ENCODE measurements around the gene DHX30. TPM values are rescaled to one million over a fixed set of nuclear protein-coding genes. Genes with fewer than 3 reads are reported as not detected.
"Not testable (repeated sequence)": the region's sequence is repeated elsewhere in the genome, so short reads cannot be mapped to it uniquely, and the experiment has no call there.

Gene DHX30
- total RNA-seq = 36.6 and 56.0 TPM in 2 replicates

DNA sequence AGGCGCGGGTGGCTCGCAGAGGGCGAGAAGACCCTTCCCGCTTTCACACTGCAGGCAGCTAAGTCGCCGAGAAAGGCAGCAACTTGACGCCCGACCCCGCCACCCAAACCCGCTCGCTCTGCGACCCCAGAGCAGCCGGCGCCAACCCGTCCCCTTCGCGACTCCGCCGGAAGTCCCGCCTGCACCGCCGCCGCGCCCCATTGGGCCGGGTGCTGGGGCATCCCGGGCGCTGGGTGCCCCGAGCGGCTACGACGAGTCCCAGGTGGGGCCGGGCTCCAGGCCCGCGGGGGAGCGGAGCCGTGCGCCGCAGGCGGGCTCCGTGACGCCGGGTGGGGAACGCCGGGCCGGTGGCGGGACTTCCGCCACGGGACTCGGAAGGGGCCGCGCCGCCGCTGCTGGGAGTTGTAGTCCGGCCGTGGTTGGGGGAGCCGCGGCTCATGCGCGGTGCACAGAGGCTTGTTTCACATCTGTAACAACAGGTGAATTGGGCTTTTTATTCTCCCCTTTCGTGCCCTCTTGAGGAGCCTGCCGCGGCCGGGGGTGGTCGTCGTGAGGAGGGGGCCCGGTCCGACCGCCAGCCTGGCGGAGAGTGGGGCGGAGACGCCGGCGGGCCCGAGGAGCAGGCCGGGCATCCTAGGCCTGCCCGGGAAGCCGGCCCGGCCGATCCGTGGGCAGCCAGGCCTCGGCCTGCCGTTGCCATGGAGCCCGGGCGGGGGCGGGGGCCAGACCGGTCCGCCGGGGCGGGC is at the start of gene DHX30:
TSS of gene DHX30 (plus strand) at position 405 of the 746 bp plus-strand sequence. CDS start 7,546 bp downstream, outside the sequence.
- peak; percentile 90 to 93 for DNase-seq (ENCODE audit: low read depth in 2 of 2)

DNA sequence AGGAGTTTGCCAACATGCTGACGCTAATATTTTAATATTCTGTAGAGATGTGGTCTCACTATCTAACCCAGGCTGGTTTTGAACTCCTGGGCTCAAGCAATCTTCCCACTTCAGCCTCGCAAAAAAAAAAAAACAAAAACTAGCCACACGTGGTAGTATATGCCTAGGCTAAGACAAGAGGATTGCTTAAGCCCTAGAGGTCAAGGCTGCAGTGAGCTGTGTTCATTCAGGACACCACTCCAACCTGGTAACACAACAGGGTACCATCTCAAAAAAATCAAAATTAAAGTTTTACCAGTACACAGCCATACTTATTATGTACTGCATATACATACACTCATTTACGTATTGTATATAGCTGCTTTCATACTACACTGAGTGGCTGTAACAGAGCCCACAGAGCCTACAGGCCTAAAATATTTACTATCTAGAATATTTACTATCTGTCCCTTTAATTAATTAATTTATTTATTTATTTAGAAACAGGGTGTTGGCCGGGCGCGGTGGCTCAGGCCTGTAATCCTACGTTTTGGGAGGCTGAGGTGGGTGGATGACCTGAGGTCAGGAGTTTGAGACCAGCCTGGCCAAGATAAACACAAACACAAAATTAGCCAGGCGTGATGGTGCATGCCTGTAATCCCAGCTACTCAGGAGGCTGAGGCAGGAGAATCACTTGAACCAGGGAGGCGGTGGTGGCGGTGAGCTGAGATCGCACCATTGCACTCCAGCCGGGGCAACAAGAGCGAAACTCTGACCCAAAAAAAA is 44.5 kb upstream of the DHX30 start:
- DNase-seq (ENCODE audit: low read depth in 2 of 2) = no peak

GRCh38 chr3:47760207-47760606 is 42.7 kb upstream of the DHX30 start:
- not testable (repeated sequence) for DNase-seq (ENCODE audit: low read depth in 2 of 2)

GRCh38 chr3:47761046-47761445 is 41.9 kb upstream of the DHX30 start:
- DNase-seq (ENCODE audit: low read depth in 2 of 2) = no peak

- peak in 1 of 2 donors; percentile 78 for DNase-seq (ENCODE audit: low read depth in 2 of 2)
These were observed 40.7 kb upstream of the DHX30 start for GRCh38 chr3:47762233-47762632.

GRCh38 chr3:47766186-47766585 is 36.8 kb upstream of the DHX30 start:
- DNase-seq (ENCODE audit: low read depth in 2 of 2) = no peak

- DNase-seq (ENCODE audit: low read depth in 2 of 2) = no peak
These were observed 30.9 kb upstream of the DHX30 start for GRCh38 chr3:47772047-47772446.

DNA sequence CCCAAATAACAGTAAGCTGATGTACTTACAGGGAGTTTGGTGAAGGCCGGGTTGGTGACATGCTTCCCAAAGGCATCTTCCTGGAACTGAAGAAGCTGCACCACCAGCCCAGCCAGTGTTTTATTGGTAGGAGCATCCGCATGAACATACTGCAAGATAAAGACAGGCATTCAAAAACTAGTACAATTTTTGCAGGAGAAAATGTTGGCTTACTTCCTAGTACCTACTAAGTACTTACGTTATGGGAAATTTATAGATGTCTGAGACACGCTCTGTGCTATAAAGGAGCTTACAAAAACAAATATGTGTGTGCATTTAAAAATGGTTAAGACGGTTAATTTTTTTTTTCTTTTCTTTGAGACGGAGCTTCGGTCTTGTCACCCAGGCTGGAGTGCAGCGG is 30.1 kb upstream of the DHX30 start:
- no peak for DNase-seq (ENCODE audit: low read depth in 2 of 2)

- no peak for DNase-seq (ENCODE audit: low read depth in 2 of 2)
These were observed 24.2 kb upstream of the DHX30 start for GRCh38 chr3:47778746-47779145.

GRCh38 chr3:47780741-47781684 is 21.9 kb upstream of the DHX30 start:
- peak; percentile 48 to 64 for DNase-seq (ENCODE audit: low read depth in 2 of 2)

DNA sequence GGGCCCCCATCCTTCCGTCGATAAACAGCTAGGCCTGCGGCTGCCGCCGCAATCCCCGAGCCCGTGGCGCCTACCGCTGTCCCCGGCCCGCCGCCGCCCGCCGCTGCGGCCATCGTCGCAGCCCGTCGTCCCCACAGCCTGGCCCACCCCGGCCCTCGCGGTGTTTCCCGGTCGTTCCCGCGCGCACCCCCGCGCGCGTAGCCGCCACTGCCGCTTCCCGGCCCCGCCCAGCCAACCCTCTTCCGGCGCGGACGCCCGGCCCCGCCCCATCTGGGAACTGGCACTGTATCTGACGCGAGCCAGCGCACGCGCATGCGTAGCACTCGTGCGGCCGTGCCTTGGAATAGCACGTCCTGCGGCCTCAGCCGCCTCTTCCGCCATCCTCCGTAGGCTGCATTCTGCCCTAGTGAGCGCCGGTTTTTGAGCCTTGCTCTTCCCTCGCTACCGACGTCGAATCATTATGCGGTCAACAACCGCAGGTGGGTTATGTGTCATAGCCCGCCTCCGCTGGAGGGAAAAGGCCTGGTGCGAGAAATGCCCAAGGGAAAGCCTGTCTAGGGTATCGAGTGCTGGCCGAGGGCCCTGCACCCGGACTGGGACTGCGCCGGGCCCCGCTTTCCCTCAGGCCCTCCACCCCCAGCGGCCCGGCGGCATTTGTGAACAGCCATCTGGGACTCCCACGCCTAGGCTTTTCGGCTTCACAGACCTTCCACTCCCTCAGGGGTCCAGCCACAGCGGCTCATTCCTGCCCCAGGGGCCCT is 21.1 kb upstream of the DHX30 start, which contains the start of gene SMARCC1:
TSS of gene SMARCC1 (minus strand) at position 209 of the 761 bp plus-strand sequence. CDS start at position 113, 96 bp downstream.
- peak; percentile 98 to 99 for DNase-seq (ENCODE audit: low read depth in 2 of 2)

GRCh38 chr3:47782446-47783308 is 20.3 kb upstream of the DHX30 start:
- no peak for DNase-seq (ENCODE audit: low read depth in 2 of 2)

DNA sequence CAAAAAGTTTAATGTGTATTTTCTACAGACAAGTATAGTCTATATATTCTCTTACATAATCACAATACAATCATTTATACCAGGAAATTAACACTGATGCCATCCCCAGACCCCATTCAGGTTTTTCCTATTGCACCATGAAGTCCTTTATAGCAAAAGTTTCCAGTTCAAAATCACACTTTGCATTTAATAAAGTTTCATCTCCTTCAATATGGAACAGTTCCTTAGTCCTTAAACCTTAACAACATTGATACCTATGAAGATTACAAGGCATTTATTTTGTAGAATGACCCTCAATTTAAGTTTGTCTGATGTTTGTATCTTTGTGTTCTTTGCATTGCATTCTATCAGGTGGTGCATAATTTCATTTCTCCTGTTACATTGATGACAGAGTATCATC is 19.3 kb upstream of the DHX30 start:
- no peak for DNase-seq (ENCODE audit: low read depth in 2 of 2)

DNA sequence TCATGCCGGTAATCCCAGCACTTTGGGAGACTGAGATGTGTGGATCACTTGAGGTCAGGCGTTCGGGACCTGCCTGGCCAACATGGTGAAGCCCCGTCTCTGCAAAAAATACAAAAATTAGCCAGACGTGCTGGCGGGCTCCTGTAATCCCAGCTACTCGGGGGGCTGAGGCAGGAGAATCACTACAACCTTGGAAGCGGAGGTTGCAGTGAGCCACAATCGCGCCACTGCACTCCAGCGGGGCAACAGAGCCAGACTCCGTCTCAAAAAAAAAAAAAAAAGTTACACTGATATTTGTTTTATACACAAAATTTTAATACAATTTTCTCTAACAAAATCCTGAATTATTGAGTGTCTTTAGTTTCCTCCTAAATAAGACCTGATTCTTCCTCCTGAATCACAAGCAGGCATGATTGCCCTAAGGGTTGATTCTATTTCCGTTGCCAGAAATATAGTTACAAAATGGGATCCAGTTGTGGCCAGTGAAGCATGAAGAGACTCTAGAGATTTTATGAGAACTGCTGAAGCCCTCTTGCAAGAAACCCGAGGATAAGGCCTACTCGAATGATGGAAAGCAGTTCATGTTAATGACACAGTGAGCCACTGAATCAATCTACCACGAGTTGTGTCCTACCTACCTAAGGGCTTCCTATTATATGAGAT is 11.6 kb upstream of the DHX30 start:
- DNase-seq (ENCODE audit: low read depth in 2 of 2) = no peak

- DNase-seq (ENCODE audit: low read depth in 2 of 2) = no peak
These were observed 10.2 kb upstream of the DHX30 start for GRCh38 chr3:47792699-47793098.

- no peak for DNase-seq (ENCODE audit: low read depth in 2 of 2)
These were observed 8.4 kb upstream of the DHX30 start for GRCh38 chr3:47794544-47794943.

GRCh38 chr3:47799733-47800132 is 3.2 kb upstream of the DHX30 start:
- DNase-seq (ENCODE audit: low read depth in 2 of 2) = peak; percentile 17 to 21

GRCh38 chr3:47803480-47804025 is 615 bp downstream of the DHX30 start:
- DNase-seq (ENCODE audit: low read depth in 2 of 2) = peak in 1 of 2 donors; percentile 28

DNA sequence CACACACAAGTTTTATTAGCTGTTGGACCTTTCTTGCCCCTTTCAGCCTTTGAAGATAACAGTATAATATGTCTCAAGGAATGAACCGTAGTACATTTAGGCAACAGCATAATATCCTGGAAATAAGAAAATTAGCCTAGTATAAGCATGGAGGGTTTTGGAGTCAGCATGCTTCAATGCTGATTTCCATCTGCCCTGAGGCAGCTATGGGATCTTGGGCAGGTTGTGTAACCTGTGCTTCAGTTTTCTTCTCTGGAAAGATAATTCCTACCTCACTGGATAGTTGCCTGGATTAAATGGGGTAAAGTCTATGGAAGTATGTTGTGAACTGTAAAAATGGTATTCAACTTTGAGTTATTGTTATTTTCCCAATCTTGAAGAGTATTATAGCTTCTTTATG is 1.6 kb downstream of the DHX30 start:
- DNase-seq (ENCODE audit: low read depth in 2 of 2) = no peak
